ENCODE results near the gene VPS29. TPM values are rescaled to one million over a fixed set of nuclear protein-coding genes. Genes with fewer than 3 reads are reported as not detected.
"Not testable (repeated sequence)": the region's sequence is repeated elsewhere in the genome, so short reads cannot be mapped to it uniquely, and the experiment has no call there.

Gene VPS29
- total RNA-seq, 1 donor from 2014 or later = 80.7 TPM

DNA sequence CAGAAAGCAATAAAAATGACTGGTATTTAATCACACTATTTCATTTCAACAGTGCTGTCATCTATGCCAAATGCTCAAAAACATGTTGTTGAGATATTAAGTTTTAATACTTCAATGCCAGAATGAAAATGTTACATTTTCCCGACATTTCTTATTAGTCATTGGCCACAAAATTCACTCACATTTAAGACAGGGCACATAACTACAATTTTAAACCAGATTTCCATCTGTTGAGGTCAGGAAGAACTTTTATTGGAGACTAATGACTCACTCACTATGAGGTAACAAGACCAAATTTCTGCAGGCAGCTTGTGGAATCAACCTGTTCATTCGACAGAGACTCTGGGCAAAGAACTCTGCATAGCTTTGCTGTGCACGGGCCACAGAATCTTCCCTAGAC, 44.4 kb upstream of the VPS29 start:
- H4K20me1 ChIP-seq (ENCODE audit: insufficient read depth, low read length) = peaks cover 42% of the 10 kb centered on the region
- DNase-seq (ENCODE audit: low read depth) = peak; percentile 95
- H3K4me3 Mint-ChIP-seq (ENCODE audit: unreplicated experiment) = no peak overlapping the region
- no peaks in the 10 kb centered on the region for H3K27me3 Mint-ChIP-seq (ENCODE audit: low read depth, unreplicated experiment)
- peak overlapping the region; percentile 71 for H3K27ac Mint-ChIP-seq (ENCODE audit: unreplicated experiment)
- peak overlapping the region; percentile 48 for H3K4me2 ChIP-seq (ENCODE audit: low read length)
- peak overlapping the region; percentile 15 for H3K9ac ChIP-seq (ENCODE audit: low read length)
- no peaks in the 10 kb centered on the region for H3K9me3 ChIP-seq (ENCODE audit: insufficient read depth, low read depth, low read length)
- H3K79me2 ChIP-seq (ENCODE audit: insufficient read depth, low read length) = peaks cover under 1% of the 10 kb centered on the region
- H3K27me3 ChIP-seq (ENCODE audit: insufficient read depth, low read length) = no peaks in the 10 kb centered on the region
- peaks cover 17% of the 10 kb centered on the region for H3K4me1 ChIP-seq (ENCODE audit: insufficient read depth, low read length)
- no peak overlapping the region for H2AFZ ChIP-seq (ENCODE audit: low read depth, low read length)
- TF ChIP-seq CTCF (IDR thresholded peaks at IDR 0.05; ENCODE audit: insufficient read depth, low read depth, low read length) (no peak), EZH2 (IDR thresholded peaks at IDR 0.05; ENCODE audit: insufficient read depth, low read length) (no peak)
- peaks cover 28% of the 10 kb centered on the region for H3K4me1 Mint-ChIP-seq (ENCODE audit: low read depth, unreplicated experiment)
- FAIRE-seq = no peak
- peaks cover 4% of the 10 kb centered on the region for H3K36me3 ChIP-seq (ENCODE audit: insufficient read depth, low read length)
- no peaks in the 10 kb centered on the region for H3K9me3 Mint-ChIP-seq (ENCODE audit: unreplicated experiment)
- H3K27ac ChIP-seq (ENCODE audit: low read depth, low read length) = peak overlapping the region; percentile 46
- H3K4me3 ChIP-seq (ENCODE audit: insufficient read depth, low read depth, low read length) = no peak overlapping the region
- H3K36me3 Mint-ChIP-seq (ENCODE audit: low read depth, unreplicated experiment) = peaks cover 2% of the 10 kb centered on the region

GRCh38 chr12:110545812-110546211, 43.9 kb upstream of the VPS29 start:
- H3K4me2 ChIP-seq (ENCODE audit: low read length) = peak overlapping the region; percentile 48
- H3K36me3 ChIP-seq (ENCODE audit: insufficient read depth, low read length) = peaks cover 3% of the 10 kb centered on the region
- H3K27me3 Mint-ChIP-seq (ENCODE audit: low read depth, unreplicated experiment) = no peaks in the 10 kb centered on the region
- no peak overlapping the region for H2AFZ ChIP-seq (ENCODE audit: low read depth, low read length)
- H3K27me3 ChIP-seq (ENCODE audit: insufficient read depth, low read length) = no peaks in the 10 kb centered on the region
- H3K4me1 Mint-ChIP-seq (ENCODE audit: low read depth, unreplicated experiment) = peaks cover 28% of the 10 kb centered on the region
- peaks cover 2% of the 10 kb centered on the region for H3K36me3 Mint-ChIP-seq (ENCODE audit: low read depth, unreplicated experiment)
- FAIRE-seq = no peak
- peaks cover 17% of the 10 kb centered on the region for H3K4me1 ChIP-seq (ENCODE audit: insufficient read depth, low read length)
- no peak overlapping the region for H3K4me3 ChIP-seq (ENCODE audit: insufficient read depth, low read depth, low read length)
- H3K79me2 ChIP-seq (ENCODE audit: insufficient read depth, low read length) = no peaks in the 10 kb centered on the region
- H3K9ac ChIP-seq (ENCODE audit: low read length) = peak overlapping the region; percentile 15
- peaks cover 42% of the 10 kb centered on the region for H4K20me1 ChIP-seq (ENCODE audit: insufficient read depth, low read length)
- no peaks in the 10 kb centered on the region for H3K9me3 Mint-ChIP-seq (ENCODE audit: unreplicated experiment)
- no peaks in the 10 kb centered on the region for H3K9me3 ChIP-seq (ENCODE audit: insufficient read depth, low read depth, low read length)
- H3K27ac Mint-ChIP-seq (ENCODE audit: unreplicated experiment) = peak overlapping the region; percentile 71
- TF ChIP-seq EZH2 (IDR thresholded peaks at IDR 0.05; ENCODE audit: insufficient read depth, low read length) (no peak), CTCF (IDR thresholded peaks at IDR 0.05; ENCODE audit: insufficient read depth, low read depth, low read length) (no peak)
- DNase-seq (ENCODE audit: low read depth) = no peak
- H3K27ac ChIP-seq (ENCODE audit: low read depth, low read length) = peak overlapping the region; percentile 46
- peak overlapping the region; percentile 23 for H3K4me3 Mint-ChIP-seq (ENCODE audit: unreplicated experiment)

DNA sequence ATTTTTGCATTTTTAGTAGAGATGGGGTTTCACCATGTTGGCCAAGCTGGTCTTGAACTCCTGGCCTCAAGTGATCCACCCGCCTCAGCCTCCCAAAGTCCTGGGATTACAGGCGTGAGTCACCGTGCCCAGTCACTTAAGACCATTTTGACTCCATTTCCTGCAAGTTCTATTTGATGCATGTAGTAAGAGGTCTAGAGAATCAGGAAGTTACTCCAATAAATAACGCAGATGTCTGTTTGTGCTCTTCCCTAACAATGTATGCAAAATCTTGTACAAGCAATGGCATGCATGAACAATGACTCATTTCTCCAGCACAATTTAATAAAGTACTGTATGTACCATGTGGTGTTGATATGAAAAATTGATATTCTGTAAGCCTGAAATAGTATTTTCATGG, 43.3 kb upstream of the VPS29 start:
- DNase-seq (ENCODE audit: low read depth) = peak; percentile 74
- not testable (repeated sequence) for H3K9me3 Mint-ChIP-seq (ENCODE audit: unreplicated experiment)

More for the DNA sequence above, 43.3 kb upstream of the VPS29 start:
- H4K20me1 ChIP-seq (ENCODE audit: insufficient read depth, low read length) = peaks cover 42% of the 10 kb centered on the region
- not testable (repeated sequence) for H3K27me3 Mint-ChIP-seq (ENCODE audit: low read depth, unreplicated experiment); H3K4me3 ChIP-seq (ENCODE audit: insufficient read depth, low read depth, low read length); H3K9ac ChIP-seq (ENCODE audit: low read length); H3K27me3 ChIP-seq (ENCODE audit: insufficient read depth, low read length); H3K36me3 ChIP-seq (ENCODE audit: insufficient read depth, low read length); H3K36me3 Mint-ChIP-seq (ENCODE audit: low read depth, unreplicated experiment); H3K79me2 ChIP-seq (ENCODE audit: insufficient read depth, low read length); H3K9me3 ChIP-seq (ENCODE audit: insufficient read depth, low read depth, low read length); FAIRE-seq; H2AFZ ChIP-seq (ENCODE audit: low read depth, low read length)
- peak overlapping the region; percentile 48 for H3K4me2 ChIP-seq (ENCODE audit: low read length)
- Mint-ChIP-seq H3K27ac (ENCODE audit: unreplicated experiment) (peak overlapping the region; percentile 71), H3K4me3 (ENCODE audit: unreplicated experiment) (peak overlapping the region; percentile 23), H3K4me1 (ENCODE audit: low read depth, unreplicated experiment) (peaks cover 28% of the 10 kb centered on the region)
- peaks cover 17% of the 10 kb centered on the region for H3K4me1 ChIP-seq (ENCODE audit: insufficient read depth, low read length)
- peak overlapping the region; percentile 46 for H3K27ac ChIP-seq (ENCODE audit: low read depth, low read length)

Data from astrocyte (in vitro differentiated cells and primary cell).